RWPE1 (cell line): ENCODE data around the gene TNFRSF1A.
"Not testable (repeated sequence)": the region's sequence is repeated elsewhere in the genome, so short reads cannot be mapped to it uniquely, and the experiment has no call there.

ENCODE experiments used
- CTCF ChIA-PET: fragments of 350-600 bp; sonication (Branson Sonifier 250); formaldehyde crosslinking; extraction: SDS; loops from one replicate; lab custom pipeline; 2021; lab: Yijun Ruan, JAX
- POLR2A ChIA-PET: fragments of 400-600 bp; formaldehyde crosslinking; extraction: SDS; loops from one replicate; lab custom pipeline; 2020; ENCODE audit warnings: antibody characterized with exemption; ENCODE audit not compliant: low non-redundant PET; lab: Yijun Ruan, JAX
- DNase-seq: peaks from one replicate; pipeline ENCODE4 v3.0.0; 2012; ENCODE audit warnings: low spot score
- H3K27ac ChIP-seq: fragments of 450-650 bp; 2 replicates; pipeline ENCODE4 v1.5.1; 2017
- CTCF ChIP-seq: fragments of 450-650 bp; conservative IDR thresholded peaks from 2 replicates; pipeline ENCODE4 v1.5.1; 2017; ENCODE audit warnings: low read depth, mild to moderate bottlenecking

TNFRSF1A gene

GRCh38 chr12:6346235-6346832 is 4.5 kb upstream of the TNFRSF1A start:
- TF ChIP-seq CTCF, result no peak
- CTCF ChIA-PET, result interaction anchor here (0.6 to 1.0 kb wide), 3 partner anchors 10 to 151 kb away, joined by 3 read pairs; no protein-coding TSS in a partner anchor
- peak overlapping the region; percentile 64 for H3K27ac ChIP-seq
- POLR2A ChIA-PET, result interaction anchor here (1.0 kb wide), 1 partner anchor 10 kb away, joined by 4 read pairs; no protein-coding TSS in a partner anchor
- no peak for DNase-seq

DNA sequence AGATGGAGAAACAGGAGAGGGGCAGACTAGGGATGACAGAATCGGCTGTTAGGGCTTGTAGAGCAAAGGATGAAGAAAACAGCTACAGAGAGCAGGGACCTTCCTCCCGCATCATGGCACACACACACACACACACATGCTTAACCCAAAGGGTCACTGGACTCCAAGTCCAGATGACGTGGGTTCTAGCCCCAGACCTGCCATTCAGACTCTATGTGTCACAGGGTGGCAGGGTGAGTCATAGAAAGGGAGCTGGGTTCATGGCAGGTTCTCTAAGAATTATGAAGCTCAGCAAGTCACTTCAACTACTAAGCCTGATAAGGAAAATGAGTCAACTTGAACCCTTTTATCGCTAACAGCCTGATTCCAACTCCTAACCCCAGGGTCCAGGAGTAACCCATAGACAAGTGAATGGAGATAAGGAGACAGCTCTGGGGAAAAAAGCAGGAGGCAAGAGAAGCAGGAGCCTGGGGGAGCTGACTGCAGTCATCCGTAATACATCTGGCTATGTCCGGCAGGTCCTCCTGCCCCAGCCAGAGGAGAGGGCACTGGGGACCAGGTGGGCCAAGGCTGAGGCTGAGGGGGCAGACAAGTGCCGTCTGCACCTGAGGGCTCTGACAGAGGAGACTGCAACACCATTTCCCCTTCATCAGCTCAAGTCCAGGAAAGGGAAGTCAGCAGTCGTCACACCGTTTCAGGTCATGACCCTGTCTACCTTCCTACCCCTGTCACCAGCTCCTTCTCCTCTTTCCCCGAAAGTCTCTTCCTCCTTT is 3.6 kb upstream of the TNFRSF1A start:
- no peak for TF ChIP-seq CTCF
- POLR2A ChIA-PET, result interaction anchor here (0.7 to 1.0 kb wide), 2 partner anchors 9 to 32 kb away, joined by 3 to 4 read pairs; no protein-coding TSS in a partner anchor
- CTCF ChIA-PET, result interaction anchor here (0.6 to 1.0 kb wide), 3 partner anchors 10 to 22 kb away, joined by 3 read pairs; no protein-coding TSS in a partner anchor
- DNase-seq, result peak; percentile 67
- peak overlapping the region; percentile 64 for H3K27ac ChIP-seq

- CTCF ChIA-PET, result interaction anchor here (0.6 kb wide), 2 partner anchors 14 to 122 kb away, joined by 4 read pairs; no protein-coding TSS in a partner anchor
- peak overlapping the region; percentile 97 for H3K27ac ChIP-seq
- POLR2A ChIA-PET, result interaction anchor here (0.6 kb wide), 1 partner anchor 29 kb away, joined by 3 read pairs; no protein-coding TSS in a partner anchor
- DNase-seq, result not testable (repeated sequence)
Measured at GRCh38 chr12:6344101-6344660, 2.3 kb upstream of the TNFRSF1A start.

DNA sequence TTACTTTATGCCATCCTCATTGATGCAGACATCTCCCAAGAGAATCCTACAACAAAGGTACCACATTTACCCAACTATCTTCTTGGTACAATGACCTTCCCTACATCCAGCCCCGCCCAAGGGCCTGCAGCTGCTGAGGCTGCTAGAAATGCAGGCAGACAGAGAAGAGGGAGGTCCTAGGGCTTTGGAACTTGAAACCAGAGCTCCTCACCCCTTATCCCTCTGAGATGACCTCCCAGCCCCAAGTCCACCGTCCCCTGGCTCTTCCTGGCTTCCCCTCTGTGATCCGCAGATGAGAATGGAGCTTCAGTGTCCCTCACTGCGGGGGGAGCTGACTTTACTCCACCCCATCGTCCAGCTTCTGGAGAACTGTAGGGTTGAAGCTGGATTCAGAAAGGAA is 1.6 kb upstream of the TNFRSF1A start:
- DNase-seq, result no peak
- TF ChIP-seq CTCF, result no peak
- ChIA-PET CTCF (no interaction called here), POLR2A (interaction anchor here (0.6 kb wide), 1 partner anchor 30 kb away, joined by 3 read pairs; no protein-coding TSS in a partner anchor)
- peak overlapping the region; percentile 97 for H3K27ac ChIP-seq

GRCh38 chr12:6342140-6342889 is 439 bp upstream of the TNFRSF1A start:
- peak overlapping the region; percentile 97 for H3K27ac ChIP-seq
- no peak for TF ChIP-seq CTCF
- no peak for DNase-seq
- CTCF ChIA-PET, result interaction anchor here (0.5 to 0.9 kb wide), 2 partner anchors 19 to 56 kb away, joined by 3 read pairs; no protein-coding TSS in a partner anchor
- POLR2A ChIA-PET, result interaction anchor here (0.6 to 1.7 kb wide), 2 partner anchors 29 to 676 kb away, joined by 3 to 5 read pairs; no protein-coding TSS in a partner anchor

DNA sequence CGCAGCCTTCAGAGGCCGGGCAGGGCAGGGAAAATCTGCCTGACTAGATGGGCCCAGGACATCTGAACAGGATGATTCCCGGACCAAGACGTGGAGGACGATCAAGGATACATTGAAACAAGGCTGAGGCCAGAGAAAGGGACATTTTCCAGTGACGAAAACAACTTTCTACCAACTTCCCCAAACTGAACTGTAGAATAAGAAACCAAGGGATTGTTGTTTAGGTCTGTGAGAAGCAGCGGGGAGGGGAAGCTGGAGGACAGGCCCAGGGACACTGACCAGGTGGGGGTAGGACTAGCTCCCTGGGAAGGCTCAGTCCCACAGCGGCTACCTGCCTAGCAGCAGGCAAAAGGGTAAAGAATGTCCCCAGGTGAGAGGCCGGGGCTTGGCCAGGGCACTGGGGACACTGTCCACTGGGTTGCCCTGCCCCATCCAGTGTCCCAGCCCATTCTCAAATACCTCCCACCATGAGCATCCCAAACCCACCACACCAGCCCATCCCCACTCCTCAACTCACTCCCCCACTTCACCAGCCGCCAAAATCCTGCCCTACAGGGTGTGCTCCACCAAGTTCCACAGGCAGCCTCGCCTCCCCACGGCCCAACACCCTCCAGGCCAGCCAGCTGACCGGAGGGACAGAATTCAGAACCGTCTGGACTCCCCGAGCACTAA is 995 bp downstream of the TNFRSF1A start:
- POLR2A ChIA-PET, result interaction anchor here (1.7 kb wide), 1 partner anchor 30 kb away, joined by 5 read pairs; no protein-coding TSS in a partner anchor

More for the DNA sequence above, 995 bp downstream of the TNFRSF1A start:
- no peak for TF ChIP-seq CTCF
- CTCF ChIA-PET, result interaction anchor here (0.6 to 1.7 kb wide), 2 partner anchors 18 to 54 kb away, joined by 4 to 5 read pairs; no protein-coding TSS in a partner anchor
- peak overlapping the region; percentile 97 for H3K27ac ChIP-seq
- no peak for DNase-seq
